Right lobe of liver (tissue), 4 donors: ENCODE results near the gene TLE3.

ENCODE experiments used
- POLR2A ChIP-seq: fragments of 450-650 bp; IDR thresholded peaks from one replicate; pipeline ENCODE4 v1.6.1; 2017; ENCODE audit warnings: antibody characterized with exemption, mild to moderate bottlenecking
- TF ChIP-seq, protein P1 (sequence below), 4 donors: fragments of 200-600 bp in 3 of 4; fragments of 450-650 bp in 1 of 4; IDR thresholded peaks; one replicate each; pipeline versions ENCODE4 v1.5.1 to v1.8.0; 2016 to 2022; ENCODE audit warnings: antibody characterized with exemption in 4 of 4, mild to moderate bottlenecking in 2 of 4
- donor health status: DM: no; HTN: no; CAD: no.
- donor health status: DM: no; HTN: no; CAD: no.
- donor health status: DM: no; HTN: yes; CAD: no.

DNA sequence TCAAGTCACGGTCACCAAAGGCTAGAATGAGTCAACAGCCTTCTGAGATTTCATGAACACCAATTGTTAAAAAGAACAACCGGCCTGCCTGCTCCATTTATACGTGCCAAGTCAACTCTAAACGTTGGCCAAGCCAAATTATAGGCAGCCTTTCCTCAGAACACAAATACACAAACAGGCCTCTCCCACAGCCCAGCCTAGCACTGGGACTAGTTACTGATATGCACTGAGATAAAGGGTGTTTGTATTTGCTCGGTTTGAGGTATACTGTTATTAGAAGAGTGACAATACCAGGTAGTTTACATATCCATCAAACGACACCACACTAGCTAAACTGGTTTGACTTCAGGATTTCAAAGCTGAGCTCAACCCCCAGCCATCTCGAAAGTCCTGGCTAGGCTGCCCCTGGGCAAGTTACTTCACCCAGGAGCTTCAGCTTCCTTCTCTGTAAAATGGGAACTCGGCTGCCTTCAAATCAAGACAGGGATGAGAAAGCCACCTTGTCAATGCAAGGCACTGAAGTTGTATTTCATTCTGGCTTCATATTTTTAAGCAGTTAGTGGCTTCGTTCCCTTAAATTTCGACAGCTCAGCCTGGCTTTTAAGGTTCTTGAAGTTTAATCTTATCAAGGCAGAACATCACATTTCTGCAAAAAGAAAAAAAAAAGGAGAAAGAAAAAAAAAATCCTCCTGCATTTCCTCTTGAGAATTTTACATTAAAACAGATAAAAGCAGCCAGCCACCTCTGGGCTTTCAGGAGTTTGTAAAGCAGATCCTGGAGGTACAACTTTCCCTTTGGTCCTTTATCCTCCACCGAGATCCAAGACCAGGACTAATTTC is 4.0 kb downstream of the TLE3 start:
- no peak for TF ChIP-seq POLR2A
- TF ChIP-seq, protein P1, sequence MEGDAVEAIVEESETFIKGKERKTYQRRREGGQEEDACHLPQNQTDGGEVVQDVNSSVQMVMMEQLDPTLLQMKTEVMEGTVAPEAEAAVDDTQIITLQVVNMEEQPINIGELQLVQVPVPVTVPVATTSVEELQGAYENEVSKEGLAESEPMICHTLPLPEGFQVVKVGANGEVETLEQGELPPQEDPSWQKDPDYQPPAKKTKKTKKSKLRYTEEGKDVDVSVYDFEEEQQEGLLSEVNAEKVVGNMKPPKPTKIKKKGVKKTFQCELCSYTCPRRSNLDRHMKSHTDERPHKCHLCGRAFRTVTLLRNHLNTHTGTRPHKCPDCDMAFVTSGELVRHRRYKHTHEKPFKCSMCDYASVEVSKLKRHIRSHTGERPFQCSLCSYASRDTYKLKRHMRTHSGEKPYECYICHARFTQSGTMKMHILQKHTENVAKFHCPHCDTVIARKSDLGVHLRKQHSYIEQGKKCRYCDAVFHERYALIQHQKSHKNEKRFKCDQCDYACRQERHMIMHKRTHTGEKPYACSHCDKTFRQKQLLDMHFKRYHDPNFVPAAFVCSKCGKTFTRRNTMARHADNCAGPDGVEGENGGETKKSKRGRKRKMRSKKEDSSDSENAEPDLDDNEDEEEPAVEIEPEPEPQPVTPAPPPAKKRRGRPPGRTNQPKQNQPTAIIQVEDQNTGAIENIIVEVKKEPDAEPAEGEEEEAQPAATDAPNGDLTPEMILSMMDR (IDR thresholded peaks at IDR 0.05) = no peak
